Endothelial cell of umbilical vein (primary cell): ENCODE data around the gene ACYP2. TPM values are rescaled to one million over a fixed set of nuclear protein-coding genes. Genes with fewer than 3 reads are reported as not detected.

ENCODE experiments used
- BruUV-seq: library from RNA; stranded (reverse); fragments of 400-500 nt; replicated peaks from 2 replicates; lab custom pipeline; 2021; lab: Mats Ljungman, UMichigan
- CTCF ChIA-PET: fragments of 300-600, 350-600 bp; sonication (Branson Sonifier 250); formaldehyde crosslinking; loops from one replicate; lab custom pipeline; 2021; ENCODE audit warnings: antibody characterized with exemption, inconsistent platforms; lab: Charles Lee
- POLR2A ChIA-PET: fragments of 300-600, 350-600 bp; sonication (Branson Sonifier 250); formaldehyde crosslinking; loops from one replicate; lab custom pipeline; 2021; ENCODE audit warnings: antibody characterized with exemption, inconsistent platforms; lab: Charles Lee
- DNase-seq: peaks from one replicate; pipeline ENCODE4 v3.0.0-alpha.2; 2011; ENCODE audit warnings: low read depth, low spot score
- FAIRE-seq: peaks from 2 replicates; lab custom pipeline; 2011; peaks lifted over from hg19 to GRCh38; lab: Jason Lieb, UNC
- H2AFZ ChIP-seq: 2 replicates; pipeline ENCODE4 v1.6.0; 2012; ENCODE audit warnings: low read depth, low read length, control low read depth, inconsistent platforms
- H3K27ac ChIP-seq: 2 replicates; pipeline ENCODE4 v1.5.1; 2011; ENCODE audit warnings: low read depth, mild to moderate bottlenecking, control low read depth, low read length, moderate library complexity; ENCODE audit not compliant: insufficient read depth
- H3K27me3 ChIP-seq, 2 experiments: 2 replicates each; pipeline versions ENCODE4 v1.6.0 to v1.6.1; 2011; ENCODE audit warnings: low read length in 2 of 2, mixed read lengths in 1 of 2; ENCODE audit not compliant: control insufficient read depth in 2 of 2, insufficient read depth in 2 of 2
- H3K36me3 ChIP-seq, 2 experiments: 2 replicates in 1 of 2; 3 replicates in 1 of 2; pipeline ENCODE4 v1.5.1; 2011; ENCODE audit warnings: low read length in 2 of 2, mild to moderate bottlenecking in 1 of 2, moderate library complexity in 1 of 2; ENCODE audit not compliant: control insufficient read depth in 2 of 2, insufficient read depth in 2 of 2; ENCODE audit errors: extremely low read depth in 1 of 2
- H3K4me1 ChIP-seq: 3 replicates; pipeline ENCODE4 v1.5.1; 2011; ENCODE audit warnings: mild to moderate bottlenecking, low read length; ENCODE audit not compliant: control insufficient read depth, insufficient read depth; ENCODE audit errors: extremely low read depth
- H3K4me2 ChIP-seq: 2 replicates; pipeline ENCODE4 v1.6.1; 2011; ENCODE audit warnings: low read length, control low read depth, mixed read lengths; ENCODE audit not compliant: insufficient read depth
- H3K4me3 ChIP-seq, 3 experiments: fragments of 200-600 bp in 1 of 3; sonication (generic), shearing (Covaris generic) in 1 of 3; replicated peaks in 1 of 3; 2 replicates each; pipeline ENCODE4 v1.5.1; 2011 to 2016; ENCODE audit warnings: control low read depth in 3 of 3, low read length in 3 of 3, mild to moderate bottlenecking in 2 of 3, inconsistent platforms in 1 of 3, low read depth in 1 of 3, moderate library complexity in 1 of 3; ENCODE audit not compliant: insufficient read depth in 1 of 3
- H3K79me2 ChIP-seq: 2 replicates; pipeline ENCODE4 v1.6.0; 2012; ENCODE audit warnings: low read length, inconsistent platforms; ENCODE audit not compliant: control insufficient read depth, insufficient read depth
- H3K9ac ChIP-seq: replicated peaks from 2 replicates; pipeline ENCODE3; 2011; ENCODE audit warnings: low read length, control low read depth; ENCODE audit not compliant: insufficient read depth; ENCODE audit errors: extremely low read depth
- H3K9me1 ChIP-seq: replicated peaks from 3 replicates; pipeline ENCODE4 v1.6.0; 2011; ENCODE audit warnings: mild to moderate bottlenecking, low read length; ENCODE audit not compliant: control insufficient read depth, insufficient read depth; ENCODE audit errors: extremely low read depth
- H3K9me3 ChIP-seq: replicated peaks from 2 replicates; pipeline ENCODE4 v1.5.1; 2012; ENCODE audit warnings: low read length, inconsistent platforms; ENCODE audit not compliant: control insufficient read depth, insufficient read depth
- H4K20me1 ChIP-seq: replicated peaks from 2 replicates; pipeline ENCODE3; 2011; ENCODE audit warnings: mild to moderate bottlenecking, low read length; ENCODE audit not compliant: control insufficient read depth, insufficient read depth; ENCODE audit errors: extremely low read depth
- EZH2 ChIP-seq: IDR thresholded peaks from 2 replicates; pipeline ENCODE4 v1.6.1; 2012; ENCODE audit warnings: borderline replicate concordance, low read depth, mild to moderate bottlenecking, moderate library complexity, low read length, inconsistent platforms; ENCODE audit not compliant: severe bottlenecking
- FOS ChIP-seq: IDR thresholded peaks from 2 replicates; pipeline ENCODE4 v1.6.1; 2011; ENCODE audit warnings: mild to moderate bottlenecking, low read length, moderate library complexity, borderline replicate concordance; ENCODE audit not compliant: insufficient read depth
- GATA2 ChIP-seq: IDR thresholded peaks from 2 replicates; pipeline ENCODE4 v1.7.0; 2011; ENCODE audit warnings: low read depth, mild to moderate bottlenecking, moderate library complexity, mixed read lengths, low read length; ENCODE audit not compliant: insufficient read length, insufficient read depth
- JUN ChIP-seq: IDR thresholded peaks from 2 replicates; pipeline ENCODE4 v1.6.1; 2011; ENCODE audit warnings: borderline replicate concordance, low read depth; ENCODE audit not compliant: insufficient read length, insufficient read depth
- MYC ChIP-seq: IDR thresholded peaks from one replicate; pipeline ENCODE4 v1.6.1; 2011; ENCODE audit warnings: mild to moderate bottlenecking, low read depth, low read length
- POLR2A ChIP-seq: IDR thresholded peaks from 2 replicates; pipeline ENCODE4 v1.6.1; 2012; ENCODE audit warnings: low read depth, mild to moderate bottlenecking, control low read depth, low read length
- POLR2AphosphoS5 ChIP-seq: IDR thresholded peaks from 2 replicates; pipeline ENCODE4 v1.6.1; 2012; ENCODE audit warnings: low read depth, mild to moderate bottlenecking, control low read depth, low read length, moderate library complexity; ENCODE audit not compliant: insufficient read depth
- dilution Hi-C: fragments of 300-500 bp; cut with MboI; formaldehyde crosslinking; loops from one replicate; pipeline ENCODE4 v1.15.0; 2019; ENCODE audit warnings: low sequenced_read_pairs; ENCODE audit not compliant: extremely low pct_ligation_motif_present
- intact Hi-C: fragments of 100-400 bp; cut with micrococcal nuclease; formaldehyde crosslinking; loops from one replicate; pipeline ENCODE4 v1.10.0; 2022
- polyA plus RNA-seq, 4 experiments: library from polyadenylated mRNA; depleted of rRNA in 3 of 4; stranded (reverse) in 3 of 4; unstranded in 1 of 4; fragments of >200 nt; gene quantifications; 2 replicates each; pipeline versions ENCODE4 v1.2.1 to v1.2.3, GENCODE V29; 2011 to 2012; ENCODE audit warnings: missing spikeins in 1 of 4
- total RNA-seq: library from RNA; stranded (reverse); gene quantifications from 2 replicates; pipeline ENCODE4 v1.2.3, GENCODE V29; 2021
- TF ChIP-seq, protein P1 (sequence below), 2 donors: IDR thresholded peaks; 1 replicate in 1 of 2; 2 replicates in 1 of 2; pipeline ENCODE4 v1.5.1; 2011; ENCODE audit warnings: low read length in 2 of 2, mild to moderate bottlenecking in 2 of 2, moderate library complexity in 2 of 2, control low read depth in 1 of 2, inconsistent platforms in 1 of 2, low read depth in 1 of 2; ENCODE audit not compliant: insufficient read depth in 1 of 2; ENCODE audit errors: extremely low read depth in 1 of 2
- TF ChIP-seq, protein P2 (sequence below): IDR thresholded peaks from 2 replicates; pipeline ENCODE4 v1.6.1; 2011; ENCODE audit not compliant: insufficient read depth, insufficient read length

The ACYP2 gene
- total and polyA plus RNA-seq, 2 donors (not counting 3 experiments of a cell fraction or from before 2014, with no cell fraction given) = 3.9 to 7.9 TPM

DNA sequence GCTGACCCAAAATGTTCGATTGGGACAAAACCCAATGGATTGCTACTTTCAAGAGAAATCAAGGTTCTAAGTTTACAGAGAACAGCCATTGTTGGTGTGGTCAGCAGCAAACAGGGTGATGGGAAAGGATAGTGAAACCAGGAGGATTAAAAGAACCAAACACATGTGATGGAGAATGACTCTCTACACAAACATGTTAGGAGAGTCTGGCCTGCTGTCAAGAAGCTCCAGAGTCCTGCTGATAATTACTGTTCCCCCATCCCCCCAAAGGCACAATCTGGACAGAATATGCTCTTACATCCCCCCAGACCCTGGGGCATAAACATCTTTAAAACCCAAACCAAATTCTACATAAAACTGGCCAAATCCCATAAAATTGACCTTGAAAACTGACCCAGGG, 32.0 kb upstream of the ACYP2 start:
- H3K36me3 ChIP-seq = no peaks in the 10 kb centered on the region
- DNase-seq = no peak
- no peak overlapping the region for H3K9ac ChIP-seq
- POLR2A ChIA-PET = no interaction called here
- H3K27me3 ChIP-seq = peaks cover 0 to 3% of the 10 kb centered on the region in 2 experiments
- no peak overlapping the region for H3K27ac ChIP-seq
- intact Hi-C loops = no loop called here
- H3K79me2 ChIP-seq = no peaks in the 10 kb centered on the region
- H3K9me1 ChIP-seq = no peaks in the 10 kb centered on the region
- no peak overlapping the region for H2AFZ ChIP-seq
- CTCF ChIA-PET = no interaction called here
- TF ChIP-seq POLR2A (no peak), MYC (no peak), FOS (no peak), EZH2 (no peak), JUN (no peak), POLR2AphosphoS5 (no peak), GATA2 (no peak)
- TF ChIP-seq, protein P1, sequence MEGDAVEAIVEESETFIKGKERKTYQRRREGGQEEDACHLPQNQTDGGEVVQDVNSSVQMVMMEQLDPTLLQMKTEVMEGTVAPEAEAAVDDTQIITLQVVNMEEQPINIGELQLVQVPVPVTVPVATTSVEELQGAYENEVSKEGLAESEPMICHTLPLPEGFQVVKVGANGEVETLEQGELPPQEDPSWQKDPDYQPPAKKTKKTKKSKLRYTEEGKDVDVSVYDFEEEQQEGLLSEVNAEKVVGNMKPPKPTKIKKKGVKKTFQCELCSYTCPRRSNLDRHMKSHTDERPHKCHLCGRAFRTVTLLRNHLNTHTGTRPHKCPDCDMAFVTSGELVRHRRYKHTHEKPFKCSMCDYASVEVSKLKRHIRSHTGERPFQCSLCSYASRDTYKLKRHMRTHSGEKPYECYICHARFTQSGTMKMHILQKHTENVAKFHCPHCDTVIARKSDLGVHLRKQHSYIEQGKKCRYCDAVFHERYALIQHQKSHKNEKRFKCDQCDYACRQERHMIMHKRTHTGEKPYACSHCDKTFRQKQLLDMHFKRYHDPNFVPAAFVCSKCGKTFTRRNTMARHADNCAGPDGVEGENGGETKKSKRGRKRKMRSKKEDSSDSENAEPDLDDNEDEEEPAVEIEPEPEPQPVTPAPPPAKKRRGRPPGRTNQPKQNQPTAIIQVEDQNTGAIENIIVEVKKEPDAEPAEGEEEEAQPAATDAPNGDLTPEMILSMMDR (IDR thresholded peaks at IDR 0.05; ENCODE audit: extremely low read depth in 1 of 2, insufficient read depth in 1 of 2, low read depth in 1 of 2, low read length in 2 of 2) = no peak
- TF ChIP-seq, protein P2, sequence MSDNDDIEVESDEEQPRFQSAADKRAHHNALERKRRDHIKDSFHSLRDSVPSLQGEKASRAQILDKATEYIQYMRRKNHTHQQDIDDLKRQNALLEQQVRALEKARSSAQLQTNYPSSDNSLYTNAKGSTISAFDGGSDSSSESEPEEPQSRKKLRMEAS = no peak
- no peak for FAIRE-seq
- H3K4me2 ChIP-seq = no peak overlapping the region
- no peaks in the 10 kb centered on the region for H3K9me3 ChIP-seq
- no peaks in the 10 kb centered on the region for H3K4me1 ChIP-seq
- dilution Hi-C loops = no loop called here
- H4K20me1 ChIP-seq = no peaks in the 10 kb centered on the region
- no TSS peak for BruUV-seq
- no peak overlapping the region for H3K4me3 ChIP-seq
